Measurements from ENCODE around the gene MAN2A2.

DNA sequence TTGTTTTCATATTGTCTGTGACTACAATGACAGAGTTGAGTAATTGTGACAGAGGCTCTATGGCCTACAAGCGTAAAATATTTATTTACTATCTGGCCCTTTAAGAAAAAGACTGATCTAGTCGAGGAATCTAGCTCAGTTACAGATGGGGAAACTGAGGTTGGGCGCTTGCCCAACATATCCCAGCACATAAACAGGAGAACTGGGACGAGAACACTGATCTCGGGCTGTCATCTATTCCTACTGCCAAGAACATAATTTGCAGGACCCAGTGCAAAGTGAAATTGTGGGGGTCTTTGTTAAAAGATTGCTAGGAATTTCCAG is 16.8 kb upstream of the MAN2A2 start:
- TF ChIP-seq, protein P1, sequence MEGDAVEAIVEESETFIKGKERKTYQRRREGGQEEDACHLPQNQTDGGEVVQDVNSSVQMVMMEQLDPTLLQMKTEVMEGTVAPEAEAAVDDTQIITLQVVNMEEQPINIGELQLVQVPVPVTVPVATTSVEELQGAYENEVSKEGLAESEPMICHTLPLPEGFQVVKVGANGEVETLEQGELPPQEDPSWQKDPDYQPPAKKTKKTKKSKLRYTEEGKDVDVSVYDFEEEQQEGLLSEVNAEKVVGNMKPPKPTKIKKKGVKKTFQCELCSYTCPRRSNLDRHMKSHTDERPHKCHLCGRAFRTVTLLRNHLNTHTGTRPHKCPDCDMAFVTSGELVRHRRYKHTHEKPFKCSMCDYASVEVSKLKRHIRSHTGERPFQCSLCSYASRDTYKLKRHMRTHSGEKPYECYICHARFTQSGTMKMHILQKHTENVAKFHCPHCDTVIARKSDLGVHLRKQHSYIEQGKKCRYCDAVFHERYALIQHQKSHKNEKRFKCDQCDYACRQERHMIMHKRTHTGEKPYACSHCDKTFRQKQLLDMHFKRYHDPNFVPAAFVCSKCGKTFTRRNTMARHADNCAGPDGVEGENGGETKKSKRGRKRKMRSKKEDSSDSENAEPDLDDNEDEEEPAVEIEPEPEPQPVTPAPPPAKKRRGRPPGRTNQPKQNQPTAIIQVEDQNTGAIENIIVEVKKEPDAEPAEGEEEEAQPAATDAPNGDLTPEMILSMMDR (IDR thresholded peaks at IDR 0.05; ENCODE audit: low read depth, low read length, poor library complexity, severe bottlenecking): no peak
- TF ChIP-seq EZH2phosphoT487 (IDR thresholded peaks at IDR 0.05; ENCODE audit: borderline replicate concordance, low read length): no peak

All from DOHH2 (cell line).